Measurements from ENCODE around the gene RAI1.
A peak's percentile ranks its signal among the peaks of the same experiment; 100 is the strongest.
"Not testable (repeated sequence)": the region's sequence is repeated elsewhere in the genome, so short reads cannot be mapped to it uniquely, and the experiment has no call there.

The RAI1 gene, protein sequence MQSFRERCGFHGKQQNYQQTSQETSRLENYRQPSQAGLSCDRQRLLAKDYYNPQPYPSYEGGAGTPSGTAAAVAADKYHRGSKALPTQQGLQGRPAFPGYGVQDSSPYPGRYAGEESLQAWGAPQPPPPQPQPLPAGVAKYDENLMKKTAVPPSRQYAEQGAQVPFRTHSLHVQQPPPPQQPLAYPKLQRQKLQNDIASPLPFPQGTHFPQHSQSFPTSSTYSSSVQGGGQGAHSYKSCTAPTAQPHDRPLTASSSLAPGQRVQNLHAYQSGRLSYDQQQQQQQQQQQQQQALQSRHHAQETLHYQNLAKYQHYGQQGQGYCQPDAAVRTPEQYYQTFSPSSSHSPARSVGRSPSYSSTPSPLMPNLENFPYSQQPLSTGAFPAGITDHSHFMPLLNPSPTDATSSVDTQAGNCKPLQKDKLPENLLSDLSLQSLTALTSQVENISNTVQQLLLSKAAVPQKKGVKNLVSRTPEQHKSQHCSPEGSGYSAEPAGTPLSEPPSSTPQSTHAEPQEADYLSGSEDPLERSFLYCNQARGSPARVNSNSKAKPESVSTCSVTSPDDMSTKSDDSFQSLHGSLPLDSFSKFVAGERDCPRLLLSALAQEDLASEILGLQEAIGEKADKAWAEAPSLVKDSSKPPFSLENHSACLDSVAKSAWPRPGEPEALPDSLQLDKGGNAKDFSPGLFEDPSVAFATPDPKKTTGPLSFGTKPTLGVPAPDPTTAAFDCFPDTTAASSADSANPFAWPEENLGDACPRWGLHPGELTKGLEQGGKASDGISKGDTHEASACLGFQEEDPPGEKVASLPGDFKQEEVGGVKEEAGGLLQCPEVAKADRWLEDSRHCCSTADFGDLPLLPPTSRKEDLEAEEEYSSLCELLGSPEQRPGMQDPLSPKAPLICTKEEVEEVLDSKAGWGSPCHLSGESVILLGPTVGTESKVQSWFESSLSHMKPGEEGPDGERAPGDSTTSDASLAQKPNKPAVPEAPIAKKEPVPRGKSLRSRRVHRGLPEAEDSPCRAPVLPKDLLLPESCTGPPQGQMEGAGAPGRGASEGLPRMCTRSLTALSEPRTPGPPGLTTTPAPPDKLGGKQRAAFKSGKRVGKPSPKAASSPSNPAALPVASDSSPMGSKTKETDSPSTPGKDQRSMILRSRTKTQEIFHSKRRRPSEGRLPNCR (N-terminal part only)

DNA sequence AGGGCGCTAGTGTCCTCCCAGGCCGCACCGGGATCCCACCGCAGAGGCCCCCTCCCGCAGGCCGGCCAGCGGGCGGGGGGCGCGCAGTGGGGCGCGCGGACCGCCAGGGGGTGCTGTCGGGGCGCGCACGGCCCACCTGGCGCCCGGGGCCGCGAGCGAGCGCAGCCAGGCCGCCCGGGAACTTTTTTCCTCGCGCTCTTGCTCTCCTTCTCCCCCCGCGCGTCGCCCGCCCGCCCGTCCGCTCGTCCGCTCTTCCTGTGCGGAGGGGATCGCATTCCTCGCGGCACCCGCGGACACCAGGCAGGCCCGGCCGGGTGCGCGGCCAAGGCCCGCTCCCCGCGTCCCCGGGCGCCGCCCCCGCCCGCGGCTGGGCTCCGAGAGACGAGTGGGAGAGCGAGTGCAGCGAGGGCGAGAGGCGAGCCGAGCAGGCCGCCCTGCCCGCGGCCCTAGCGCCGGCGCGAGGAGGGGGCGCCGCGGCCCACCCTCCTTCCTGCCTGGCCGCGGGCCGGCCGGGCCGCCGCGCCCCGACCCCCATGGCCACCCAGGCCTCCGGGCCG is at the start of gene RAI1:
Gene RAI1 (plus strand): TSS at position 272 of the 557 bp plus-strand sequence. CDS start 111,491 bp downstream, outside the sequence.
- DNase-seq, result peak; percentile 75

- not testable (repeated sequence) for DNase-seq
These were observed 48.6 kb upstream of the RAI1 start for GRCh38 chr17:17632690-17633089.

- DNase-seq, result no peak
These were observed 47.9 kb upstream of the RAI1 start for GRCh38 chr17:17633310-17633709.

DNA sequence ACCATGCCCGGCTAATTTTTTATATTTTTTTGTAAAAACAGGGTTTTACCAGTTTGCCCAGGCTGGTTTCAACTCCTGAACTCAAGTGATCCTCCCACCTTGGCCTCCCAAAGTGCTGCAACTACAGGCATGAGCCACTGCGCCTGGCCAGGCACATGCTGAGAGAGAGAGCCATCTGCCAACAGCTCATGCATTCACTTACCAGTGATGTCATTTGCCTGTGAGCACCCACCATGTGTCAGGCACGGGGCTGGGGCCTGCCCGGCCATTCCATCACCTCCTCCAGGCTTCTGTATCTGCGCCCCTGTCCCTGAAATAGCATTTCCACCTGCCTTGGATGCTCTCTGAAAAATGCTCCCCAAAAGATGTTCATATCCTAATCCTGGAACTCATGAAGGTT is 46.1 kb upstream of the RAI1 start:
- no peak for DNase-seq

- not testable (repeated sequence) for DNase-seq
These were observed 45.6 kb upstream of the RAI1 start for GRCh38 chr17:17635537-17636271.

DNA sequence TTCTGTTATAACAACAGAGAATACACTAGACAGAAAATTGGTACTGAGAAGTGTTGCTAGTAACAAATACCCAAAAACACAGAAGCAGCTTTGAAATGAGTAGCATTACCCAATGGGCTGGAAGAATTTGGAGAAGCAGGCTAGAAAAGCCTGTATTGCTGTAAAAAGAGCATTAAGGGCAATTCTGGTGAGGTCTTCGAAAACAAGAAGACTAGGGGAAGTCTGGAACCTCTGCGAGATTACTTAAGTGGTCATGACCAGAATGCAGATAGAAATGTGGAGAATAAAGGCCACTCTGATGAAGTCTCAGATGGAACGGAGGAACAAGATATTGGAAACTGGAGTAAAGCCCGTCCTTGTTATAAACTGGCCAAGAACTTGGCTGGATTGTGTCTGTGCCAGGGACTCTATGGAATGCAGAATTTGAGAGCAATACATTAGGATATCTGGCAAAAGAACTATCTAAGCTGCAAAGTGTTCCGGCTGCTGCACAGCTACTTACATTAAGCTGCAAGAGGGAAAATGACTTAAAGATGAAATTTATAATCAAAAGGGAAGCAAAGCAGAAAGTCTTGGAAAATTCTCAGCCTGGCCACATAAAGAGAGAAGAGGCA is 44.9 kb upstream of the RAI1 start:
- no peak for DNase-seq

- no peak for DNase-seq
These were observed 42.8 kb upstream of the RAI1 start for GRCh38 chr17:17638467-17638866.

DNA sequence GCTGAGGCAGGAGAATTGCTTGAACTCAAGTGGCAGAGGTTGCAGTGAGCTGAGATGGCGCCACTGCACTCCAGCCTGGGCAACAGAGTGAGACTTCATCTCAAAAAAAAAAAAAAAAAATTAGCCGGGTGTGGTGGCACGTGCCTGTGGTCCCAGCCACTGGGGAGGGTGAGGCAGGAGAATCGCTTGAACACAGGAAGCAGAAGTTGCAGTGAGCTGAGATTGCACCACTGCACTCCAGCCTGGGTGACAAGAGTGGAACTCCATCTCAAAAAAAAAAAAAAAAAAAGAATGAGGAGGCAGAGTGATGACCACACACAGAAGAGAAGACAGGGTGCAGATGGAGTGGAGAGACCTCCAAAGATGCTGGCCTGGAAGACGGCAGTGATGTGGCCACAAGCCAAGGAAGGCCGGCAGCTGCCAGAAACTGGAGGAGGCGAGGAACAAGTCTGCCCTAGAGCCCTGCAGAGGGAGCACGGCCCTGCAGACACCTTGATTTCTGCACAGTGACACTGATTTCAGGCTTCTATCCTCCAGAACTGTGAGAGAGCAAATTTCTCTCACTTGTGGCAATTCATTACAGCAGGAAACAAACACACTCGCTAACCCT is 41.5 kb upstream of the RAI1 start:
- not testable (repeated sequence) for DNase-seq

- peak; percentile 81 for DNase-seq
These were observed 39.4 kb upstream of the RAI1 start for GRCh38 chr17:17641621-17642409.

- not testable (repeated sequence) for DNase-seq
These were observed 36.1 kb upstream of the RAI1 start for GRCh38 chr17:17645148-17645547.

- DNase-seq, result no peak
These were observed 35.3 kb upstream of the RAI1 start for GRCh38 chr17:17645961-17646360.

DNA sequence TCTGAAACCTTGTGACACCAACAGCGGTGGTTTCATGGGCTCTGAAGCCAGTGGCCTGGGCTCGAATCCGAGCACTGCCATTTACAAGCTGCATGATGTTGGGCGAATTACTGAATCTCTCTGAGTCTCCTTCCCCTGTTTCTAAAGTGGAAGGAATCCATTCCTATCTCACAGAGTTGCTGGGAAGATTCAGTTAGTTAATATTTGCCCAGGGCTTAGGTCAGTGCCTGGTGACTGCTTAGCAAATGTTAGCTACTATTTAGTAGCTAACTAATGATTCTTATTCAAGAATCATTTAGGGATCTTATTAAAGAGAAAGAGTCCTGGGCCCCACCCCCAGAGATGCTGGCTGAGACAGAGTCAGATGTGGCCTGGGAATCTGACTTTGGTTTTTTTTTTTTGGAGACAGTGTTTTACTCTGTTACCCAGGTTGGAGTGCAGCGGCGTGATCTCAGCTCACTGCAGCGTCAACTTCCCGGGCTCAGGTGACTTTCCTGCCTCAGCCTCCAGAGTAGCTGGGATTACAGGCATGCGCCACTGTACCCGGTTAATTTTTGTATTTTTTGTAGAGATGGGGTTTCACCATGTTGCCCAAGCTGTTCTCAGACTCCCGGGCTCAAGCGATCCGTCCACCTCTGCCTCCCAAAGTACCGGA is 33.6 kb upstream of the RAI1 start:
- DNase-seq, result no peak

GRCh38 chr17:17648762-17649161 is 32.5 kb upstream of the RAI1 start:
- no peak for DNase-seq

GRCh38 chr17:17650959-17651358 is 30.3 kb upstream of the RAI1 start:
- no peak for DNase-seq

GRCh38 chr17:17653343-17653742 is 27.9 kb upstream of the RAI1 start:
- DNase-seq, result no peak

- no peak for DNase-seq
These were observed 21.9 kb upstream of the RAI1 start for GRCh38 chr17:17659340-17659739.

DNA sequence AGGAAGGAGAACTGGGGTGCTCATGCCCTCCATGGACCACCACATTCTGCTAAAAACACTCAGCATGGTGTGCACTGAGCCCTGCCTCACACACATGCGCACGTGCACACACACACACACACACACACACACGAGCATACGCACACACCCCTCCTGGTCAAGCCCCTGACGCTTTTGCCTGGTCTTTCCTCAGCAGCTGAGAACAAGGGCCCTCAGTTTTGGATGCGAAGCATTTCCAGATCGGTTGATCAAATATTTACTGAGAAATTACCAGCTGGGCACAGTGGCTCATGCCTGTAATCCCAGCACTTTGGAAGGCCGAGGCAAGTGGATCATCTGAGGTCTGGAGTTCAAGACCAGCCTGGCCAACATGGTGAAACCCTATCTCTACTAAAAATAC is 20.1 kb upstream of the RAI1 start:
- DNase-seq, result no peak

GRCh38 chr17:17661834-17662385 is 19.3 kb upstream of the RAI1 start:
- no peak for DNase-seq
